ENCODE data around the gene MAP1LC3A.
"Not testable (repeated sequence)": the region's sequence is repeated elsewhere in the genome, so short reads cannot be mapped to it uniquely, and the experiment has no call there.

MAP1LC3A gene

GRCh38 chr20:34558320-34559218 lies at the start of gene MAP1LC3A:
MAP1LC3A (plus strand) TSS chr20:34558718; CDS start chr20:34558869, 151 bp downstream.
- DNase-seq, result peak; percentile 78

GRCh38 chr20:34510575-34510974 lies 47.9 kb upstream of the MAP1LC3A start:
- DNase-seq, result no peak

- DNase-seq, result no peak
These were observed 46.6 kb upstream of the MAP1LC3A start for GRCh38 chr20:34511891-34512265.

GRCh38 chr20:34512266-34512954 lies 46.1 kb upstream of the MAP1LC3A start:
- DNase-seq, result no peak

GRCh38 chr20:34512955-34513419 lies 45.5 kb upstream of the MAP1LC3A start:
- no peak for DNase-seq

GRCh38 chr20:34514034-34514433 lies 44.5 kb upstream of the MAP1LC3A start:
- DNase-seq, result not testable (repeated sequence)

GRCh38 chr20:34514897-34515483 lies 43.5 kb upstream of the MAP1LC3A start:
- DNase-seq, result no peak

- DNase-seq, result peak; percentile 72
These were observed 42.9 kb upstream of the MAP1LC3A start for GRCh38 chr20:34515484-34516246.

GRCh38 chr20:34516247-34517113 lies 42.0 kb upstream of the MAP1LC3A start, which contains the start of gene DYNLRB1:
DYNLRB1 (plus strand) TSS chr20:34516422; CDS start chr20:34516459, 37 bp downstream.
- peak; percentile 92 for DNase-seq

GRCh38 chr20:34517114-34517505 lies 41.4 kb upstream of the MAP1LC3A start:
- no peak for DNase-seq

- DNase-seq, result not testable (repeated sequence)
These were observed 39.7 kb upstream of the MAP1LC3A start for GRCh38 chr20:34518863-34519262.

GRCh38 chr20:34519841-34520240 lies 38.7 kb upstream of the MAP1LC3A start:
- DNase-seq, result not testable (repeated sequence)

- DNase-seq, result no peak
These were observed 35.3 kb upstream of the MAP1LC3A start for GRCh38 chr20:34522969-34523871.

- DNase-seq, result no peak
These were observed 34.1 kb upstream of the MAP1LC3A start for GRCh38 chr20:34524426-34524825.

- DNase-seq, result no peak
These were observed 33.2 kb upstream of the MAP1LC3A start for GRCh38 chr20:34525342-34525708.

- peak; percentile 99 for DNase-seq
These were observed 32.7 kb upstream of the MAP1LC3A start for GRCh38 chr20:34525709-34526416.

GRCh38 chr20:34526466-34526865 lies 32.1 kb upstream of the MAP1LC3A start:
- no peak for DNase-seq

- DNase-seq, result no peak
These were observed 31.5 kb upstream of the MAP1LC3A start for GRCh38 chr20:34527016-34527415.

GRCh38 chr20:34528921-34529297 lies 29.6 kb upstream of the MAP1LC3A start:
- no peak for DNase-seq

GRCh38 chr20:34529742-34530141 lies 28.8 kb upstream of the MAP1LC3A start:
- DNase-seq, result no peak
